WERI-Rb-1 (cell line): ENCODE data around the gene OXNAD1.

Source experiments
- DNase-seq: peaks from one replicate; pipeline ENCODE4 v3.0.0-alpha.2; 2020
- H3K27ac ChIP-seq: fragments of 250-450 bp; sonication (Bioruptor Pico); 2 replicates; pipeline ENCODE4 v1.5.1; 2020; ENCODE audit warnings: mild to moderate bottlenecking, moderate library complexity
- H3K27me3 ChIP-seq: fragments of 250-450 bp; sonication (Bioruptor Pico); 2 replicates; pipeline ENCODE4 v1.5.1; 2021; ENCODE audit warnings: mild to moderate bottlenecking, low read depth, moderate library complexity; ENCODE audit not compliant: insufficient read depth, severe bottlenecking
- H3K36me3 ChIP-seq: fragments of 250-450 bp; sonication (Bioruptor Pico); 2 replicates; pipeline ENCODE4 v1.5.1; 2020; ENCODE audit warnings: mild to moderate bottlenecking, moderate library complexity
- H3K4me3 ChIP-seq: 2 replicates; pipeline ENCODE4 v1.5.1; 2011; ENCODE audit warnings: low read depth, mild to moderate bottlenecking, control low read depth, low read length
- H3K9me3 ChIP-seq: fragments of 250-450 bp; sonication (Bioruptor Pico); 2 replicates; pipeline ENCODE4 v1.5.1; 2021; ENCODE audit warnings: mild to moderate bottlenecking, moderate library complexity; ENCODE audit not compliant: severe bottlenecking
- TF ChIP-seq, protein P1 (sequence below): IDR thresholded peaks from 2 replicates; pipeline ENCODE4 v1.5.1; 2011; ENCODE audit warnings: low read depth, mild to moderate bottlenecking, control low read depth, inconsistent platforms, low read length

The OXNAD1 gene

DNA sequence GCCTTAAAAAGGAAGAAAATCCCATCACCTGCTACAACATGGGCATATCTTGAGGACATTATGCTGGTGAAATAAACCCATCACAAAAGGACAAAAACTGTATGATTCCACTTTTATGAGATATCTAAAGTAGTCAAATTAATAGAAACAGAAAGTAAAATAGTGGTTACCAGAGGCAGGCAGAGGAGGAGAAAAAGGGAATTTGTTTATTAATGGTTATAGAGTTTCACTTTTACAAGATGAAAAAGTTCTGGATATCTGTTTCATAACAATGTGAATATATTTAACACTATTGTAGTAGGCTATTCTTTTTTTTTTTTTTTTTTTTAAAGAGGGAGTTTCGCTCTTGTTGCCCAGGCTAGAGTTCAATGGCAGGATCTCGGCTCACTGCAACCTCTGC, 40.7 kb upstream of the OXNAD1 start:
- H3K36me3 ChIP-seq, result no peaks in the 10 kb centered on the region
- H3K4me3 ChIP-seq, result no peak overlapping the region
- H3K9me3 ChIP-seq, result peaks cover 8% of the 10 kb centered on the region
- TF ChIP-seq, protein P1, sequence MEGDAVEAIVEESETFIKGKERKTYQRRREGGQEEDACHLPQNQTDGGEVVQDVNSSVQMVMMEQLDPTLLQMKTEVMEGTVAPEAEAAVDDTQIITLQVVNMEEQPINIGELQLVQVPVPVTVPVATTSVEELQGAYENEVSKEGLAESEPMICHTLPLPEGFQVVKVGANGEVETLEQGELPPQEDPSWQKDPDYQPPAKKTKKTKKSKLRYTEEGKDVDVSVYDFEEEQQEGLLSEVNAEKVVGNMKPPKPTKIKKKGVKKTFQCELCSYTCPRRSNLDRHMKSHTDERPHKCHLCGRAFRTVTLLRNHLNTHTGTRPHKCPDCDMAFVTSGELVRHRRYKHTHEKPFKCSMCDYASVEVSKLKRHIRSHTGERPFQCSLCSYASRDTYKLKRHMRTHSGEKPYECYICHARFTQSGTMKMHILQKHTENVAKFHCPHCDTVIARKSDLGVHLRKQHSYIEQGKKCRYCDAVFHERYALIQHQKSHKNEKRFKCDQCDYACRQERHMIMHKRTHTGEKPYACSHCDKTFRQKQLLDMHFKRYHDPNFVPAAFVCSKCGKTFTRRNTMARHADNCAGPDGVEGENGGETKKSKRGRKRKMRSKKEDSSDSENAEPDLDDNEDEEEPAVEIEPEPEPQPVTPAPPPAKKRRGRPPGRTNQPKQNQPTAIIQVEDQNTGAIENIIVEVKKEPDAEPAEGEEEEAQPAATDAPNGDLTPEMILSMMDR, result no peak
- DNase-seq, result no peak
- H3K27me3 ChIP-seq, result no peaks in the 10 kb centered on the region
- H3K27ac ChIP-seq, result no peak overlapping the region

GRCh38 chr3:16227566-16227965, 37.4 kb upstream of the OXNAD1 start:
- Histone ChIP-seq H3K27me3 (no peaks in the 10 kb centered on the region), H3K4me3 (no peak overlapping the region), H3K27ac (no peak overlapping the region), H3K9me3 (peaks cover 2% of the 10 kb centered on the region), H3K36me3 (no peaks in the 10 kb centered on the region)
- TF ChIP-seq, protein P1, result no peak
- DNase-seq, result no peak

- Histone ChIP-seq H3K4me3 (no peak overlapping the region), H3K27me3 (no peaks in the 10 kb centered on the region), H3K36me3 (no peaks in the 10 kb centered on the region), H3K27ac (no peak overlapping the region), H3K9me3 (peaks cover 8% of the 10 kb centered on the region)
- no peak for DNase-seq
- TF ChIP-seq, protein P1, result no peak
These were observed 35.3 kb upstream of the OXNAD1 start for GRCh38 chr3:16229681-16230080.

GRCh38 chr3:16231983-16232382, 33.0 kb upstream of the OXNAD1 start:
- peaks cover 13% of the 10 kb centered on the region for H3K9me3 ChIP-seq
- H3K4me3 ChIP-seq, result no peak overlapping the region
- no peak for DNase-seq
- TF ChIP-seq, protein P1, result no peak
- no peaks in the 10 kb centered on the region for H3K36me3 ChIP-seq
- no peaks in the 10 kb centered on the region for H3K27me3 ChIP-seq
- H3K27ac ChIP-seq, result no peak overlapping the region

DNA sequence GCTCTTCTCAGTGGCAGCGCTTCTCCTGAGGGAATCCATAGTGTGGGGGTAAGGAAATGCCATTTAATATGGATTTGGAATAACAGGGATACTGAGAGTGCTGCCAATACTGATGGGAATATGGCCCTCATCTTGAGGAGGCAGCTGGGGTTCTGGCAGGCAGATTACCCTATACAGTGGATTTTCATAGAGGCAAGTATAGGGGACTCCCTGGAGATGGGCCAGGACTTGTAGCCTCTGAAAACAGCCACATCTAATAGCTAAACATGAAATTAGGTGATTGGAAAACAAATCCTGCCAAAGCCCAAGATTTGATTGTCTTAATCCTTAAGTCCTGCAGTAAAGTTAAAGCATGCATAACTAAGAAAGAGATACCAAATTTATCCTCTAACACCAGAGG, 31.2 kb upstream of the OXNAD1 start:
- H3K36me3 ChIP-seq, result no peaks in the 10 kb centered on the region
- TF ChIP-seq, protein P1, result no peak
- peaks cover 13% of the 10 kb centered on the region for H3K9me3 ChIP-seq
- DNase-seq, result peak; percentile 58
- H3K27me3 ChIP-seq, result no peaks in the 10 kb centered on the region
- H3K27ac ChIP-seq, result peak overlapping the region; percentile 10
- H3K4me3 ChIP-seq, result no peak overlapping the region

GRCh38 chr3:16234281-16234680, 30.7 kb upstream of the OXNAD1 start:
- Histone ChIP-seq H3K27me3 (no peaks in the 10 kb centered on the region), H3K27ac (peak overlapping the region; percentile 36; the same call in 1 of the 2 replicates), H3K36me3 (no peaks in the 10 kb centered on the region), H3K9me3 (peaks cover 13% of the 10 kb centered on the region), H3K4me3 (no peak overlapping the region)
- no peak for DNase-seq
- TF ChIP-seq, protein P1, result no peak
